Stimulated activated CD4-positive, alpha-beta T cell treated with anti-CD3 and anti-CD28 coated beads, TNF-alpha, amount 100 ng/mL, for 24 hours (primary cell): ENCODE data around the gene FOXJ3.

Source experiments
- DNase-seq, 3 experiments: peaks; one replicate each; pipeline ENCODE4 v3.0.0-alpha.2; 2020; ENCODE audit warnings: low read depth in 3 of 3

The FOXJ3 gene

DNA sequence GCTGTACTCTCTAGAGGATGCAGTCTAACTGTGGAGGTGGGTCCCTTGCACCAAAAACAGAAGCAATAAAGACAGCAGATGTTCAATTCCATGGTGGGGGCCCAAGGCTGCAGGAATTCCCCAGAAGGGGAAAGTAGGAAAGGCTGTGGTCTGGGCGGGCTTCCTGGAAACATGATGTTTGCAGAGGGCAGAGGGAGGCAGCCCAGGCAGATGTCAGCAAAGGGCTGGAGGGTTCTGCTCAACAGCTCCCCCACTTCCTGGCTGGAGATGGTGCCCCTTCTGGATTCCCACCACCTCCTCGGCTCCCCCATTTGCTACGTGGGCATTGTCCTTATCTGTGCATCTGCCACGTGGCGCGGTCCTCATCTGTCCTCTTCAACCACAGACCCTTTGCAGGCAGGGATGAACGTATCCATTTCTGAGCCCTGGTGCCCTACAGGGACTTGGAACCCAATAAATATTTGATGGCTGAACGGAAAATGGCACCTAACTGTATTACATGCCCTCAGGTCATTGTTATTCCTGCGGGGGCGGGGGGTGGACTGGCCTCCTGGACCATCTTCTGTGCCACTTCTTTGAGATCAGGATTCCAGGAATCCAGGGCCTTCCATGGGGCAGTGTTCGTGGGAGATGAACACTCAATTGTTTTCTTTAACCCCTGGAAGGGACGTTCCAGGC lies 190.2 kb downstream of the FOXJ3 start:
- no peak for DNase-seq

DNA sequence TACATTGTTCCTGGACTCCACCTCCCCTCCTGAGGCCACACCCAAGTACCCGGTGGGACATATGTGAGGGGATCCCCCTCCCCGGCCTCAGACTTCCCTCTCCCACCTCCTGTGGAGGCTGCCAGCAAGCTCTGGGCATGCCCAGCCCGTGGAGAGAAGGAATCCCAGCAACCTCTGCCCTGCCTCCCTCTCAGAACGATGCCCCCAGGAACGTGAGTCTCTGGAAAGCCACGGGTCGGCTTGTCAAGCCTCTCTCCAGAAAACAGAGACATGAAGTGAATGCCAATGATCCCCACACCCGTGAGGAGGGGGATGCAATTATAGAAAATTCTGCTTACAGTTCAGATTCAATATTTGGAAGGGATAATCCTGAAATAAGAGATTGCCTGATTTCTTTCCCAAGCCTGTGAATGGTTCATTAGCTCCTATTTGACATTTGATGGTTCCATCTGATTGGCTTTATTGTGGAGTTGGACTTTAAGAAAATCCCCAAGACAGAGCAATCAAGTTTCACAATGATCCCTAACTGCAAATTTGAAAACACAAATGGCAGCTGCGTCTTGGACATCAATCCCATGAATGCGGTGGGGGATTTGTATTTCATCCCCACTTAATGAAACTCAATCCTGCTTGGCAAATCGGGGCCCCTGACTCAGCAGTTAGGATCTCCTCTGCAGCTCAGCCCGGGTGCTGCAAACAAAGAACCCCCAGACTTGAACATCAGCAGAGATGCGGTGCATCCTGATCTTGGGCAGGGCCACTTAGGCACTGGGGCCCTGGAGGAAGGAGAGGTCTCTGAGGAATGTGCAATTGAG lies 190.9 kb downstream of the FOXJ3 start:
- no peak for DNase-seq

GRCh38 chr1:42142894-42143675 lies 191.9 kb downstream of the FOXJ3 start:
- no peak for DNase-seq

- DNase-seq: no peak
These were observed 193.1 kb downstream of the FOXJ3 start for GRCh38 chr1:42141978-42142377.

GRCh38 chr1:42140191-42140590 lies 194.8 kb downstream of the FOXJ3 start:
- no peak for DNase-seq

GRCh38 chr1:42139444-42139843 lies 195.6 kb downstream of the FOXJ3 start:
- DNase-seq: no peak

GRCh38 chr1:42138586-42138985 lies 196.4 kb downstream of the FOXJ3 start:
- no peak for DNase-seq

- no peak for DNase-seq
These were observed 197.3 kb downstream of the FOXJ3 start for GRCh38 chr1:42137766-42138165.

DNA sequence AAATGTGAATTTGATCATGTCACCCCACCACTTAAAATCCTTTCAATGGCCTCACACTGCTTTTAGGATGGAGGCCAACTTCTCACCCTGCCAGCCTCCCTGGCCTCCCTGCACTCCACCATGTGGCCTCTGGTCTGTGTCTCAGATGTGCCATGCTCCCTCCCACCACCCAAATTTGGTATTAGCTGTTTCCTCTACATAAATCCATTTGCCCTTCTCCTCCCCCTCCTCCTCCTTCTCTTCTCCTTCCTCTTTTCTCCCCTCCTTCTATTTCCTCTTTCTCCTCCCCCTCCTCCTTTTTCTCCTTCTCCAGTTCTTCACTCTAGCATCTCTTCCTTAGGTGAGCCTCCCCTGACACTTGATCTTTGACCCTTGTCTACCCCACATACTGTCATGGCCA lies 198.6 kb downstream of the FOXJ3 start:
- no peak for DNase-seq

DNA sequence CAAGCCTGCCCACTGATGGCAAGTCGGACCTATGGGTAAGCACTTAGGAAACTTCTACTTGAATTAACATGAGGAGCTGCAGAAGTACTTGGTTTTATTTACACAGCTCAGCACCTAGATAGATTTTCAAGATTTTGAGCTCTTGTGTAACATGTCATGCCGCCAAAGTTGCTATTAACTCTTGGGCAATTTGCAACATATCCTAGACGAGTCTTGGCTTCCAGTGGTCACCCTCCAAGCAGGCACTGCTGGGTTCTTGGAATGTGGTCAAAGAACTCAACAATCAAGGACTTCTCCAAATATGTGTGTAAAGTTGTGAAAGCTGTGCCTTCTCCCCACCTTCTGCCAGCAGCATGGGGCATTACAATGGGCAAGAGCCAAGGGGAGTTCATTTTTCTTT lies 199.6 kb downstream of the FOXJ3 start:
- DNase-seq: no peak

DNA sequence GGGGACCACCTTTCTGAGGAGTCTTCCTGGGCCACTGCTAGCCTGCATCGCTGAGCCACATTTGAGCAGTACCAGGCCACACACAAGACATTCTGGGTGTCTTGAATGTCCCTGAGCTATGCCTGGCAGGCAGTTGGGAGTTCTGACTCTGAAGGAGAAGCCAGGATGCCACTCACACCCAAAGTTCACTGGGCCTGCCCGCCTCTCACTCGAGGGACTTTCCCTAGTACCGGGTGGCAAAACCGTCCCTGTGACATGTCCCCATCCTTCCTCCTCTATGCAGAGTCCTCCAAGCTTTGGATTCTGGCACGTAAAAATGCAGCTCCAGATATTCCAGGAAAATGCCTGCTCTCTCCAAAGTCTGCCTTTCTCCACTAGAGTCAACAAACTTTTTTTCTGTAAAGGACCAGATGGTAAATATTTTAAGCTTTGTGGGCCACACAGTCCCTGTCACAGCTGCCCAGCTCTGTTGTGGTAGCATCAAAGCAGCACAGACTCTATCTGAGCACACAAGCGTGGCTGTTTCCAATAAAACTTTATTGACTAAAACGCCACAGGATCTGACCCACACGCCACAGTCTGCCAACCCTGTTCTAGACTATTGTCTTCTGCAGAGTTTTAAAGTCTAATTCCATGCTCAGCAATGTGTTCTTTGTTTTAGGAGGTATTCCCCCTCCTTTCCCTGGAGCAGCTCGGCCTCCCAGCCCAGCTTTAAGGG lies 201.1 kb downstream of the FOXJ3 start:
- DNase-seq: no peak

DNA sequence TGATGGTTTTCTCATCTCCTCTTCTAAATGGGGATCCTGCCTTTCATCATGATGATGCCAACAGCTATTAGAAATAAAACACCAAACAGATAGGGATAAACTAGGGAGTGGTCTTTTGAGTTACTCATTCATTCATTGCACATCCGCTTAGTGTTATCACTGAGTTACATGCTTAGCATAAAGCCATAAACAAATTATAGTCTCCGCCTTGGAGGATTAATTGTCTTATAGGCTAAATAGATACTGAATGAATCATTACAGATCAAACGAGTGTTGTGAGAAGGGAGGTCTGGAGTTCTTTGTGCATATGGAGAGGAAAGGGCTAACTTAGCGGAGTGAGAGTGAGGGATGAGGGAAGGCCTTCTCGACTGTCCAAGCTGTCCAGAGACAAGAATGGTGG lies 201.6 kb downstream of the FOXJ3 start:
- DNase-seq: no peak

GRCh38 chr1:42130061-42130660 lies 204.9 kb downstream of the FOXJ3 start:
- no peak for DNase-seq

DNA sequence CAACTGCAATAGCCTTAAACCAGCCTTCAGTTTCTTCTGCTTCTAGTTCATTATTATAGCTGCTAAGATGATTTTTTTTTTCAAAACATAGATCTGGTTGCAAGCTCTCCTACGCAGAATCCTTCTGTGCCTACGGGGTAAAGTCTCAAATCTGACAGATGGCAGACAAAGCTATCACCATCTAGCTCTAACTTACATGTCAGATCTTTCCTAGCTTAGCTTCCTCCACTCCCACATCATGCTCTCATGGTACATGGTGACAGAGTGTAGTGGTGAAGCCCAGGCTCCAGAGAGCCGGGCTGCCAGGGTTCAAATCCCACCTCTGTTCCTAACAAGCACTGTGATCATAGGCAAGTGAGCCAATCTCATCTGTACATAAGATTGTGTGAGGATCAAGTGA lies 206.1 kb downstream of the FOXJ3 start:
- DNase-seq: no peak

GRCh38 chr1:42128499-42128898 lies 206.5 kb downstream of the FOXJ3 start:
- no peak for DNase-seq

- no peak for DNase-seq
These were observed 207.3 kb downstream of the FOXJ3 start for GRCh38 chr1:42127767-42128166.
